Transverse colon (tissue), 4 donors: Measurements from ENCODE around the gene DNAJB13. TPM values are rescaled to one million over a fixed set of nuclear protein-coding genes. Genes with fewer than 3 reads are reported as not detected.

Experiments used
- DNase-seq: peaks from one replicate; pipeline ENCODE4 v3.0.0-alpha.2; 2019
- H3K27ac ChIP-seq, 4 donors: fragments of 200-600 bp; sonication (generic); 2 replicates each; pipeline ENCODE4 v1.5.1; 2016 to 2018; ENCODE audit warnings: inconsistent platforms in 4 of 4
- H3K27me3 ChIP-seq: fragments of 200-600 bp; sonication (generic); 2 replicates; pipeline ENCODE4 v1.5.1; 2017; ENCODE audit warnings: inconsistent platforms
- H3K36me3 ChIP-seq, 4 donors: fragments of 200-600 bp; sonication (generic); 2 replicates each; pipeline ENCODE4 v1.5.1; 2017 to 2019; ENCODE audit warnings: inconsistent platforms in 4 of 4
- H3K4me1 ChIP-seq, 4 donors: fragments of 200-600 bp; sonication (generic); 2 replicates each; pipeline ENCODE4 v1.5.1; 2017 to 2020; ENCODE audit warnings: inconsistent platforms in 4 of 4
- H3K4me3 ChIP-seq, 4 donors: fragments of 200-600 bp; sonication (generic); 1 replicate in 1 of 4; 2 replicates in 3 of 4; pipeline versions ENCODE4 v1.5.1 to v1.6.1; 2017 to 2019; ENCODE audit warnings: inconsistent platforms in 4 of 4
- H3K9me3 ChIP-seq, 2 donors: fragments of 200-600 bp; sonication (generic); 2 replicates each; pipeline ENCODE4 v1.5.1; 2017 to 2019; ENCODE audit warnings: inconsistent platforms in 2 of 2
- EP300 ChIP-seq: sonication (generic); formaldehyde crosslinking; IDR thresholded peaks from one replicate; pipeline ENCODE4 v1.6.1; 2017; ENCODE audit warnings: antibody characterized with exemption, low read depth
- POLR2A ChIP-seq: fragments of 450-650 bp; IDR thresholded peaks from one replicate; pipeline ENCODE4 v1.6.1; 2016; ENCODE audit warnings: antibody characterized with exemption, mild to moderate bottlenecking, moderate library complexity
- POLR2AphosphoS5 ChIP-seq, 3 donors: sonication (generic); formaldehyde crosslinking; IDR thresholded peaks; one replicate each; pipeline ENCODE4 v1.6.1; 2016; ENCODE audit warnings: antibody characterized with exemption in 3 of 3
- WGBS, 2 donors: methylation state at CpG; one replicate each; pipeline ENCODE4 v1.1.5; 2018; ENCODE audit warnings: low coverage in 1 of 2; 5-methylcytosine and 5-hydroxymethylcytosine counted together
- in situ Hi-C, 4 donors: fragments of 200-750 bp; cut with MboI; loops; one replicate each; pipeline versions ENCODE4 v1.15.0 to v1.15.1; 2017; ENCODE audit warnings: low sequenced_read_pairs in 3 of 4, low pct_ligation_motif_present in 1 of 4, low pct_unique_long_range_greater_than_20kb in 1 of 4
- intact Hi-C: fragments of 100-400 bp; cut with DNase I; formaldehyde crosslinking; loops from one replicate; pipeline ENCODE4 v1.15.1; 2023; ENCODE audit warnings: low total_unique reads
- total RNA-seq, 4 donors: library from RNA; depleted of rRNA; stranded (reverse); fragments of >200 nt; gene quantifications; one replicate each; pipeline ENCODE4 v1.1.0, GENCODE V29; 2016
- TF ChIP-seq, protein P1 (sequence below), 5 experiments: fragments of 200-600 bp in 3 of 5; fragments of 450-650 bp in 2 of 5; sonication (generic) in 3 of 5; IDR thresholded peaks; 1 replicate in 2 of 5; 2 replicates in 3 of 5; pipeline ENCODE4 v1.5.1; 2016 to 2017; ENCODE audit warnings: antibody characterized with exemption in 5 of 5, inconsistent platforms in 3 of 5, mild to moderate bottlenecking in 2 of 5, moderate library complexity in 1 of 5

Gene DNAJB13
- total RNA-seq, 4 donors from 2014 or later = not detected

DNA sequence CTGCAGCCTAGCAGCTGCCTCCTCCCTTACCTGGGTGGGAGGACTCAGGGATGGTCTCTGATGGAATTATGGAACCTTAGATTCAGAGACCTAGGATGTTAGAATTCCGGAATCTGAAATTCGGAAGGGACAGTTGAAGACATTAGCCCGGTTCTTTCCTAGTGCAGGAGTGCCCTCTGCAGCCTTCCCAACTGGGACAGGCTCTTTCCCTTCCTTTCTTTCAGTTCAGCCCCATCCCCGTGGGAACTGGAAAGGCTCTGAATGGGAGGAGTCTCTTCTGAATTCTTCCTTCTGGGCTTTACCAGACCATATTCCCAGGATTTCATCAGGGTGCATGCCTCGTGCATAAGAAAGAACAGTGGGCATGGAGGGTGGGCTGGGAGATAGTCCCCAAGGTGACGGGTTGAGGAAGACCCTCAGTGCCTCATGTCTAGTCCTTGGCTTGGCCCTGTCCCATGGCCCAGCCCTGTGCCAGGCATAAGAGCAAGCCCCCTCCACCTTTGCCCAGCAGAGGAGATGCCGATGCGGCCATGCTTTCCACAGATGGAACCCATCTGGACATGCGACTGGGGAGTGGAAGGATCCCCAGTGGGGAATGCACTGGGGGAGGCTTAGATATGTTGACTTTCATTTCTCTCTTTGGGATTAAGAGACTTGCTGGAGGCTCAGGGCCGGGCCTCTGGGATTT, 14.4 kb downstream of the DNAJB13 start:
- Histone ChIP-seq H3K36me3 (no peaks in the 10 kb centered on the region), H3K27me3 (no peaks in the 10 kb centered on the region), H3K4me1 (peaks cover 0 to 10% (median 3%) of the 10 kb centered on the region in 4 donors), H3K27ac (no peak overlapping the region), H3K9me3 (no peaks in the 10 kb centered on the region), H3K4me3 (no peak overlapping the region)
- no peak for DNase-seq
- intact Hi-C loops (loop anchor here (10.0 kb wide), 2 partner anchors 60 to 140 kb away; no protein-coding TSS in a partner anchor), in situ Hi-C loops (loop anchor here in 2 of 4 donors (25.0 kb wide), 2 partner anchors 122 to 597 kb away; no protein-coding TSS in a partner anchor)
- WGBS, 2 donors = 65% methylated on average over 10 of the region's 10 CpGs; no CpG with 5 or more reads in 1 of the 2 donors
- TF ChIP-seq, protein P1, sequence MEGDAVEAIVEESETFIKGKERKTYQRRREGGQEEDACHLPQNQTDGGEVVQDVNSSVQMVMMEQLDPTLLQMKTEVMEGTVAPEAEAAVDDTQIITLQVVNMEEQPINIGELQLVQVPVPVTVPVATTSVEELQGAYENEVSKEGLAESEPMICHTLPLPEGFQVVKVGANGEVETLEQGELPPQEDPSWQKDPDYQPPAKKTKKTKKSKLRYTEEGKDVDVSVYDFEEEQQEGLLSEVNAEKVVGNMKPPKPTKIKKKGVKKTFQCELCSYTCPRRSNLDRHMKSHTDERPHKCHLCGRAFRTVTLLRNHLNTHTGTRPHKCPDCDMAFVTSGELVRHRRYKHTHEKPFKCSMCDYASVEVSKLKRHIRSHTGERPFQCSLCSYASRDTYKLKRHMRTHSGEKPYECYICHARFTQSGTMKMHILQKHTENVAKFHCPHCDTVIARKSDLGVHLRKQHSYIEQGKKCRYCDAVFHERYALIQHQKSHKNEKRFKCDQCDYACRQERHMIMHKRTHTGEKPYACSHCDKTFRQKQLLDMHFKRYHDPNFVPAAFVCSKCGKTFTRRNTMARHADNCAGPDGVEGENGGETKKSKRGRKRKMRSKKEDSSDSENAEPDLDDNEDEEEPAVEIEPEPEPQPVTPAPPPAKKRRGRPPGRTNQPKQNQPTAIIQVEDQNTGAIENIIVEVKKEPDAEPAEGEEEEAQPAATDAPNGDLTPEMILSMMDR (IDR thresholded peaks at IDR 0.05) = no peak
- no peak for TF ChIP-seq EP300
- no peak for TF ChIP-seq POLR2A
- TF ChIP-seq POLR2AphosphoS5 (IDR thresholded peaks at IDR 0.05) = no peak

DNA sequence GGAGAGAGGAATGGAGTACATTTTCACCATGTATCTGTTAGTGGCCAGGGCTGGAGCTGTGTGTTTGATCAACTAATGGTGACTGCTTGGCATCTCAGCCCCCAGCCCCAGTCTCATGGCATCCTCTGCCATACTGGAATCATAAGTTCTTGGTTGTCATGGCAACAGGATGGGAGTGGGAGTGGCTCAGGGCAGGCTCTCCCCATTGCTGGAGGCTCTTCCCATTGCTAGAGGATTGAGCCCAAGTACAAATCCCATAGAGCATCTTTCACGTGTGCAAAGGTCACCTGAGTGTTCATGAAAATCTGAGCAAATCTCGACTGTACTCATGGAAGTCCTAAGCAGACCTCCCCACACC, 14.9 kb downstream of the DNAJB13 start:
- no peaks in the 10 kb centered on the region for H3K9me3 ChIP-seq
- 70% methylated on average over 2 of the region's 2 CpGs; no CpG with 5 or more reads in 1 of the 2 donors for WGBS, 2 donors
- DNase-seq = no peak
- intact Hi-C loops (loop anchor here (10.0 kb wide), 2 partner anchors 59 to 139 kb away; no protein-coding TSS in a partner anchor), in situ Hi-C loops (loop anchor here in 2 of 4 donors (25.0 kb wide), 2 partner anchors 122 to 597 kb away; no protein-coding TSS in a partner anchor)
- no peak overlapping the region for H3K27ac ChIP-seq
- H3K36me3 ChIP-seq = no peaks in the 10 kb centered on the region
- TF ChIP-seq EP300 (no peak), POLR2A (no peak), POLR2AphosphoS5 (IDR thresholded peaks at IDR 0.05) (no peak)
- TF ChIP-seq, protein P1 (IDR thresholded peaks at IDR 0.05) = no peak
- H3K4me3 ChIP-seq = no peak overlapping the region
- peaks cover 0 to 10% (median 3%) of the 10 kb centered on the region in 4 donors for H3K4me1 ChIP-seq
- H3K27me3 ChIP-seq = no peaks in the 10 kb centered on the region

DNA sequence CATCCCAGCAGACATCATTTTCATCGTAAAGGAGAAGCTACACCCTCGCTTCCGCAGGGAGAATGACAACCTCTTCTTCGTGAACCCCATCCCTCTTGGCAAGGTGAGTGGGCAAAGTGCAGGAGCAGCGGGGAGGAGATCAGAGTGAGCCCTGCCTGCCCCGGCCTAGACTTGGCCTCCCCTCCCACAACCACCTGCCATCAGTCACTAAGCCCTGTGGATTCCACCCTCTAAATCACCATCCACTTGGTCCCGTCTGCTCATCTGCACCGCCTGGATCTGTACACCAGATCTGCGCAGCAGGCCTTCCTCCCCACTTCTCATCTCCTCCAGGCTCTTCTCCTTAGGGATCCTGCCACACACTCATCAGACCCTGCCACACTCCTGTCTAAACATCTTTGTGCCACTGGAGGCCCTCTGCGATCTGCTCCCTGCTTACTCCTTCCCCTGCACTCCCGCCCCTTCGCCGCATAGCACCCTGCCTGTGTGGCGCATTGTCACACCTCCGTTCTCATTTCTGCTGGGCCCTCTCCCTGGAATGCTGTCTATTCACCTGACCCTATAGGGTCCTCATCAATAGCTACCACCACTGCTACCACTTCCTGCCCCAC, 17.6 kb downstream of the DNAJB13 start:
- DNase-seq = no peak
- Histone ChIP-seq H3K27ac (no peak overlapping the region), H3K4me3 (no peak overlapping the region), H3K36me3 (no peaks in the 10 kb centered on the region), H3K4me1 (peaks cover 7 to 17% (median 12%) of the 10 kb centered on the region in 4 donors), H3K27me3 (no peaks in the 10 kb centered on the region), H3K9me3 (no peaks in the 10 kb centered on the region)
- TF ChIP-seq EP300 (no peak), POLR2A (no peak), POLR2AphosphoS5 (IDR thresholded peaks at IDR 0.05) (no peak)
- TF ChIP-seq, protein P1 (IDR thresholded peaks at IDR 0.05) = no peak
- 93% methylated on average over 15 of the region's 15 CpGs; no CpG with 5 or more reads in 1 of the 2 donors for WGBS, 2 donors
- intact Hi-C loops (loop anchor here (10.0 kb wide), 2 partner anchors 56 to 136 kb away; no protein-coding TSS in a partner anchor), in situ Hi-C loops (loop anchor here in 2 of 4 donors (25.0 kb wide), 2 partner anchors 119 to 594 kb away; no protein-coding TSS in a partner anchor)

DNA sequence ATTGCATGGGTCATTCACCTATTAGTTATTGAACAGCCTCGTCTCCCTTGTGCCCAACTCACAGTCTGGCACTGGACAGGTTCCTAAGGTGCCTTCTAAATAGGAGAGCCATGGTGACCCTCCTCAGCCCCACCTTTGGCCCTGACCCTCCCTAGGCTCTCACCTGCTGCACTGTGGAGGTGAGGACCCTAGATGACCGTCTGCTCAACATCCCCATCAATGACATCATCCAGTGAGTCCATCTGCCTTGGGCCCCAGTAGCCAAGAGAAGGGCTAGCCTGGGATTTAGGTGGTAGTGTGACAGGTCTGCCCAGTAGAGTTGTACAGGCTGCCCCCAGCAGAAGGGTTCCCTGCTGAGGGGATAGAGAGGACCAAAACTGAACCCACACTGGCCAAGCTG, 18.3 kb downstream of the DNAJB13 start:
- Histone ChIP-seq H3K4me3 (no peak overlapping the region), H3K36me3 (no peaks in the 10 kb centered on the region), H3K4me1 (peaks cover 11 to 23% (median 18%) of the 10 kb centered on the region in 4 donors), H3K9me3 (no peaks in the 10 kb centered on the region), H3K27ac (no peak overlapping the region), H3K27me3 (no peaks in the 10 kb centered on the region)
- no peak for DNase-seq
- WGBS, 2 donors = 78 to 100% methylated on average over 1 to 2 of the region's 2 CpGs
- TF ChIP-seq EP300 (no peak), POLR2AphosphoS5 (IDR thresholded peaks at IDR 0.05) (no peak), POLR2A (no peak)
- TF ChIP-seq, protein P1 (IDR thresholded peaks at IDR 0.05) = no peak
- intact Hi-C loops = loop anchor here (10.0 kb wide), 2 partner anchors 56 to 136 kb away; no protein-coding TSS in a partner anchor
- in situ Hi-C loops = loop anchor here in 2 of 4 donors (25.0 kb wide), 2 partner anchors 118 to 593 kb away; no protein-coding TSS in a partner anchor
